ENCODE measurements around the gene NTM. TPM values are rescaled to one million over a fixed set of nuclear protein-coding genes. Genes with fewer than 3 reads are reported as not detected.

NTM gene
- total RNA-seq, 1 experiment from 2014 or later: 16.4 TPM

DNA sequence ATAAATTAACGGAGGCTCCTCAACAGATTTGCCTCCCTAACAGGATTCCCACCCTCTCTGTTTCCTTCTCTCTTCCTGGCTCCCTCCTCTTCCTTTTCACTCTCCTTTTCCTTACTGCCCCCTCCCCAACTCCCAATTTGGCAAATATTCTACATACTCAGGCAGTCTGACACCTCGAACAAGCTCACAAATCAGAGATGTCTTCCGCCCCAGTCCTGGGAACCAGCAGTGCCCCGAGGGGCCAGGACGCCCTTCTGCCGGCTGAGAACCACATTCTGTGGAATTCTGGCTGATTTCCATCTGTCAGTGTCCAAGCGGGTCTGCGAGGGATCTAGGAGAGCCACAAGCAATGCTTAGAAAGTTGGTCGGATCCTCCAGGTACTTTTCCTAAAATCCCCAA is 94.0 kb downstream of the NTM start:
- Mint-ChIP-seq H3K27ac (no peak overlapping the region), H3K4me3 (no peak overlapping the region), H3K36me3 (no peaks in the 10 kb centered on the region), H3K9me3 (no peaks in the 10 kb centered on the region), H3K27me3 (ENCODE audit: low read depth) (no peaks in the 10 kb centered on the region), H3K4me1 (peaks cover 36% of the 10 kb centered on the region)
- POLR2A ChIA-PET: no interaction called here
- CTCF ChIA-PET: interaction anchor here (1.0 to 3.6 kb wide), 8 partner anchors 8 to 400 kb away, joined by 3 to 36 read pairs (median 8); no protein-coding TSS in a partner anchor
- no peak for ATAC-seq
- DNase-seq (ENCODE audit: low spot score): no peak
- TF ChIP-seq IRF2 (CRISPR knock-in tag; IDR thresholded peaks at IDR 0.05; ENCODE audit: borderline replicate concordance, low read depth) (no peak), GTF2I (CRISPR knock-in tag; conservative IDR thresholded peaks at IDR 0.05) (no peak), ETV6 (CRISPR knock-in tag; IDR thresholded peaks at IDR 0.05) (no peak), ZNF219 (CRISPR knock-in tag; IDR thresholded peaks at IDR 0.05; ENCODE audit: borderline replicate concordance) (no peak), HMGA2 (CRISPR knock-in tag; IDR thresholded peaks at IDR 0.05) (no peak)
- TF ChIP-seq, protein P1, sequence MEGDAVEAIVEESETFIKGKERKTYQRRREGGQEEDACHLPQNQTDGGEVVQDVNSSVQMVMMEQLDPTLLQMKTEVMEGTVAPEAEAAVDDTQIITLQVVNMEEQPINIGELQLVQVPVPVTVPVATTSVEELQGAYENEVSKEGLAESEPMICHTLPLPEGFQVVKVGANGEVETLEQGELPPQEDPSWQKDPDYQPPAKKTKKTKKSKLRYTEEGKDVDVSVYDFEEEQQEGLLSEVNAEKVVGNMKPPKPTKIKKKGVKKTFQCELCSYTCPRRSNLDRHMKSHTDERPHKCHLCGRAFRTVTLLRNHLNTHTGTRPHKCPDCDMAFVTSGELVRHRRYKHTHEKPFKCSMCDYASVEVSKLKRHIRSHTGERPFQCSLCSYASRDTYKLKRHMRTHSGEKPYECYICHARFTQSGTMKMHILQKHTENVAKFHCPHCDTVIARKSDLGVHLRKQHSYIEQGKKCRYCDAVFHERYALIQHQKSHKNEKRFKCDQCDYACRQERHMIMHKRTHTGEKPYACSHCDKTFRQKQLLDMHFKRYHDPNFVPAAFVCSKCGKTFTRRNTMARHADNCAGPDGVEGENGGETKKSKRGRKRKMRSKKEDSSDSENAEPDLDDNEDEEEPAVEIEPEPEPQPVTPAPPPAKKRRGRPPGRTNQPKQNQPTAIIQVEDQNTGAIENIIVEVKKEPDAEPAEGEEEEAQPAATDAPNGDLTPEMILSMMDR (IDR thresholded peaks at IDR 0.05): no peak
- TF ChIP-seq, protein P2, sequence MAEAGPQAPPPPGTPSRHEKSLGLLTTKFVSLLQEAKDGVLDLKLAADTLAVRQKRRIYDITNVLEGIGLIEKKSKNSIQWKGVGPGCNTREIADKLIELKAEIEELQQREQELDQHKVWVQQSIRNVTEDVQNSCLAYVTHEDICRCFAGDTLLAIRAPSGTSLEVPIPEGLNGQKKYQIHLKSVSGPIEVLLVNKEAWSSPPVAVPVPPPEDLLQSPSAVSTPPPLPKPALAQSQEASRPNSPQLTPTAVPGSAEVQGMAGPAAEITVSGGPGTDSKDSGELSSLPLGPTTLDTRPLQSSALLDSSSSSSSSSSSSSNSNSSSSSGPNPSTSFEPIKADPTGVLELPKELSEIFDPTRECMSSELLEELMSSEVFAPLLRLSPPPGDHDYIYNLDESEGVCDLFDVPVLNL (CRISPR knock-in tag; IDR thresholded peaks at IDR 0.05; ENCODE audit: borderline replicate concordance, low read depth): no peak
- TF ChIP-seq, protein P3, sequence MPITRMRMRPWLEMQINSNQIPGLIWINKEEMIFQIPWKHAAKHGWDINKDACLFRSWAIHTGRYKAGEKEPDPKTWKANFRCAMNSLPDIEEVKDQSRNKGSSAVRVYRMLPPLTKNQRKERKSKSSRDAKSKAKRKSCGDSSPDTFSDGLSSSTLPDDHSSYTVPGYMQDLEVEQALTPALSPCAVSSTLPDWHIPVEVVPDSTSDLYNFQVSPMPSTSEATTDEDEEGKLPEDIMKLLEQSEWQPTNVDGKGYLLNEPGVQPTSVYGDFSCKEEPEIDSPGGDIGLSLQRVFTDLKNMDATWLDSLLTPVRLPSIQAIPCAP (CRISPR knock-in tag; IDR thresholded peaks at IDR 0.05): no peak
- TF ChIP-seq, protein P4, sequence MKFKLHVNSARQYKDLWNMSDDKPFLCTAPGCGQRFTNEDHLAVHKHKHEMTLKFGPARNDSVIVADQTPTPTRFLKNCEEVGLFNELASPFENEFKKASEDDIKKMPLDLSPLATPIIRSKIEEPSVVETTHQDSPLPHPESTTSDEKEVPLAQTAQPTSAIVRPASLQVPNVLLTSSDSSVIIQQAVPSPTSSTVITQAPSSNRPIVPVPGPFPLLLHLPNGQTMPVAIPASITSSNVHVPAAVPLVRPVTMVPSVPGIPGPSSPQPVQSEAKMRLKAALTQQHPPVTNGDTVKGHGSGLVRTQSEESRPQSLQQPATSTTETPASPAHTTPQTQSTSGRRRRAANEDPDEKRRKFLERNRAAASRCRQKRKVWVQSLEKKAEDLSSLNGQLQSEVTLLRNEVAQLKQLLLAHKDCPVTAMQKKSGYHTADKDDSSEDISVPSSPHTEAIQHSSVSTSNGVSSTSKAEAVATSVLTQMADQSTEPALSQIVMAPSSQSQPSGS (CRISPR knock-in tag; IDR thresholded peaks at IDR 0.05; ENCODE audit: borderline replicate concordance, low read depth): no peak
- TF ChIP-seq, protein P5, sequence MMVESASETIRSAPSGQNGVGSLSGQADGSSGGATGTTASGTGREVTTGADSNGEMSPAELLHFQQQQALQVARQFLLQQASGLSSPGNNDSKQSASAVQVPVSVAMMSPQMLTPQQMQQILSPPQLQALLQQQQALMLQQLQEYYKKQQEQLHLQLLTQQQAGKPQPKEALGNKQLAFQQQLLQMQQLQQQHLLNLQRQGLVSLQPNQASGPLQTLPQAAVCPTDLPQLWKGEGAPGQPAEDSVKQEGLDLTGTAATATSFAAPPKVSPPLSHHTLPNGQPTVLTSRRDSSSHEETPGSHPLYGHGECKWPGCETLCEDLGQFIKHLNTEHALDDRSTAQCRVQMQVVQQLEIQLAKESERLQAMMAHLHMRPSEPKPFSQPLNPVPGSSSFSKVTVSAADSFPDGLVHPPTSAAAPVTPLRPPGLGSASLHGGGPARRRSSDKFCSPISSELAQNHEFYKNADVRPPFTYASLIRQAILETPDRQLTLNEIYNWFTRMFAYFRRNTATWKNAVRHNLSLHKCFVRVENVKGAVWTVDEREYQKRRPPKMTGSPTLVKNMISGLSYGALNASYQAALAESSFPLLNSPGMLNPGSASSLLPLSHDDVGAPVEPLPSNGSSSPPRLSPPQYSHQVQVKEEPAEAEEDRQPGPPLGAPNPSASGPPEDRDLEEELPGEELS (CRISPR knock-in tag; IDR thresholded peaks at IDR 0.05): no peak

DNA sequence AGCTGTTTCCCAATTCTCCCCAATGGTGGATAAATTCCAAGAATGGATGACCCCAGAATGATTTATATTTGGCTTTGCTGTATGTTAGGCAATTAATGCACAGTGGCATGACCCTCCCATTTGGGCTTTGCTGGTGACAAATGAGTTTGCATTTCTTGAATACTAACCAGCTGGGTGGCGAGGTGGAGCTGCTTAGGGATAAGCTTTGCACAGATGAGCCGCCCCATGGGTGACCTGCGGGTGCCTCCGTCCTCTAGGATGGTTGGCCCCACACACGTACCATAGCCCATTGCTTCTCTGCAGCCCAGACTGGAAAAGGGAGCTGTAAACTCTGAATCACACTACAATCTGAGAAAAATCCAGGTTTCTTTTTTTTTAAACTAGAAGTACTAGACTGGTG is 94.6 kb downstream of the NTM start:
- H3K4me3 Mint-ChIP-seq: no peak overlapping the region
- no peaks in the 10 kb centered on the region for H3K27me3 Mint-ChIP-seq (ENCODE audit: low read depth)
- ATAC-seq: no peak
- peaks cover 36% of the 10 kb centered on the region for H3K4me1 Mint-ChIP-seq
- H3K36me3 Mint-ChIP-seq: no peaks in the 10 kb centered on the region
- H3K9me3 Mint-ChIP-seq: no peaks in the 10 kb centered on the region
- H3K27ac Mint-ChIP-seq: no peak overlapping the region
- CTCF ChIA-PET: interaction anchor here (0.6 to 3.6 kb wide), 40 partner anchors 9 to 648 kb away, joined by 3 to 36 read pairs (median 6); no protein-coding TSS in a partner anchor
- no peak for DNase-seq (ENCODE audit: low spot score)
- POLR2A ChIA-PET: no interaction called here
- TF ChIP-seq, protein P5 (CRISPR knock-in tag; IDR thresholded peaks at IDR 0.05): no peak
- TF ChIP-seq TP53 (CRISPR knock-in tag; IDR thresholded peaks at IDR 0.05) (no peak), SP1 (CRISPR knock-in tag; conservative IDR thresholded peaks at IDR 0.05) (no peak), NFATC4 (CRISPR knock-in tag; IDR thresholded peaks at IDR 0.05) (no peak)
- TF ChIP-seq, protein P4 (CRISPR knock-in tag; IDR thresholded peaks at IDR 0.05; ENCODE audit: borderline replicate concordance, low read depth): no peak
- TF ChIP-seq, protein P6, sequence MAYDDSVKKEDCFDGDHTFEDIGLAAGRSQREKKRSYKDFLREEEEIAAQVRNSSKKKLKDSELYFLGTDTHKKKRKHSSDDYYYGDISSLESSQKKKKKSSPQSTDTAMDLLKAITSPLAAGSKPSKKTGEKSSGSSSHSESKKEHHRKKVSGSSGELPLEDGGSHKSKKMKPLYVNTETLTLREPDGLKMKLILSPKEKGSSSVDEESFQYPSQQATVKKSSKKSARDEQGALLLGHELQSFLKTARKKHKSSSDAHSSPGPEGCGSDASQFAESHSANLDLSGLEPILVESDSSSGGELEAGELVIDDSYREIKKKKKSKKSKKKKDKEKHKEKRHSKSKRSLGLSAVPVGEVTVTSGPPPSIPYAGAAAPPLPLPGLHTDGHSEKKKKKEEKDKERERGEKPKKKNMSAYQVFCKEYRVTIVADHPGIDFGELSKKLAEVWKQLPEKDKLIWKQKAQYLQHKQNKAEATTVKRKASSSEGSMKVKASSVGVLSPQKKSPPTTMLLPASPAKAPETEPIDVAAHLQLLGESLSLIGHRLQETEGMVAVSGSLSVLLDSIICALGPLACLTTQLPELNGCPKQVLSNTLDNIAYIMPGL (CRISPR knock-in tag; IDR thresholded peaks at IDR 0.05): no peak
- TF ChIP-seq, protein P7, sequence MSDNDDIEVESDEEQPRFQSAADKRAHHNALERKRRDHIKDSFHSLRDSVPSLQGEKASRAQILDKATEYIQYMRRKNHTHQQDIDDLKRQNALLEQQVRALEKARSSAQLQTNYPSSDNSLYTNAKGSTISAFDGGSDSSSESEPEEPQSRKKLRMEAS (CRISPR knock-in tag; IDR thresholded peaks at IDR 0.05): no peak
- TF ChIP-seq, protein P8, sequence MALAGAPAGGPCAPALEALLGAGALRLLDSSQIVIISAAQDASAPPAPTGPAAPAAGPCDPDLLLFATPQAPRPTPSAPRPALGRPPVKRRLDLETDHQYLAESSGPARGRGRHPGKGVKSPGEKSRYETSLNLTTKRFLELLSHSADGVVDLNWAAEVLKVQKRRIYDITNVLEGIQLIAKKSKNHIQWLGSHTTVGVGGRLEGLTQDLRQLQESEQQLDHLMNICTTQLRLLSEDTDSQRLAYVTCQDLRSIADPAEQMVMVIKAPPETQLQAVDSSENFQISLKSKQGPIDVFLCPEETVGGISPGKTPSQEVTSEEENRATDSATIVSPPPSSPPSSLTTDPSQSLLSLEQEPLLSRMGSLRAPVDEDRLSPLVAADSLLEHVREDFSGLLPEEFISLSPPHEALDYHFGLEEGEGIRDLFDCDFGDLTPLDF (CRISPR knock-in tag; IDR thresholded peaks at IDR 0.05): no peak
